Neural cell (in vitro differentiated cells): Measurements from ENCODE around the gene KLRD1. TPM values are rescaled to one million over a fixed set of nuclear protein-coding genes. Genes with fewer than 3 reads are reported as not detected.

Experiments used
- H2AFZ ChIP-seq: fragments of 200-600, 300-800 bp; sonication (generic), shearing (Covaris generic); 2 replicates; pipeline ENCODE4 v1.6.0; 2014; ENCODE audit warnings: low read depth, mild to moderate bottlenecking, antibody characterized with exemption, low read length, moderate library complexity
- H3F3A ChIP-seq: fragments of 200-600 bp; shearing (Covaris generic); 2 replicates; pipeline ENCODE4 v1.6.1; 2016; ENCODE audit warnings: mild to moderate bottlenecking, moderate library complexity, mixed read lengths, antibody characterized with exemption, low read length; ENCODE audit not compliant: insufficient read depth, poor library complexity, severe bottlenecking
- H3K27ac ChIP-seq: fragments of 200-600, 300-800 bp; sonication (generic), shearing (Covaris generic); 2 replicates; pipeline ENCODE4 v1.5.1; 2014; ENCODE audit warnings: mild to moderate bottlenecking, low read length, moderate library complexity
- H3K27me3 ChIP-seq: fragments of 300-800, 200-600 bp; sonication (generic), shearing (Covaris generic); 2 replicates; pipeline ENCODE4 v1.6.0; 2014; ENCODE audit warnings: mild to moderate bottlenecking, low read depth, low read length, moderate library complexity; ENCODE audit not compliant: insufficient read depth
- H3K36me3 ChIP-seq: fragments of 300-800, 200-600 bp; sonication (generic), shearing (Covaris generic); 2 replicates; pipeline ENCODE4 v1.5.1; 2014; ENCODE audit warnings: mild to moderate bottlenecking, antibody characterized with exemption, low read length, moderate library complexity; ENCODE audit not compliant: insufficient read depth
- H3K4me2 ChIP-seq: fragments of 300-800, 200-600 bp; sonication (generic), shearing (Covaris generic); 2 replicates; pipeline ENCODE4 v1.6.0; 2014; ENCODE audit warnings: mild to moderate bottlenecking, low read length
- H3K4me3 ChIP-seq: fragments of 300-800, 200-600 bp; sonication (generic), shearing (Covaris generic); 2 replicates; pipeline ENCODE4 v1.5.1; 2014; ENCODE audit warnings: mild to moderate bottlenecking, low read length, moderate library complexity
- H3K79me2 ChIP-seq: fragments of 200-600 bp; shearing (Covaris generic); replicated peaks from 2 replicates; pipeline ENCODE4 v1.6.0; 2014; ENCODE audit warnings: mild to moderate bottlenecking, low read length, moderate library complexity; ENCODE audit not compliant: insufficient read depth
- H3K9ac ChIP-seq: fragments of 300-800, 200-600 bp; sonication (generic), shearing (Covaris generic); 2 replicates; pipeline ENCODE4 v1.6.1; 2016; ENCODE audit warnings: mild to moderate bottlenecking, low read length, mixed read lengths
- H3K9me2 ChIP-seq: fragments of 200-600 bp; shearing (Covaris generic); 2 replicates; pipeline ENCODE4 v1.6.1; 2016; ENCODE audit warnings: mild to moderate bottlenecking, low read length, mixed read lengths; ENCODE audit not compliant: insufficient read depth
- H3K9me3 ChIP-seq: fragments of 200-600, 300-800 bp; sonication (generic), shearing (Covaris generic); 2 replicates; pipeline ENCODE4 v1.6.1; 2016; ENCODE audit warnings: mild to moderate bottlenecking, mixed run types, low read length, moderate library complexity, mixed read lengths
- H4K20me1 ChIP-seq: fragments of 200-600 bp; shearing (Covaris generic); 2 replicates; pipeline ENCODE4 v1.6.1; 2016; ENCODE audit warnings: mild to moderate bottlenecking, mixed run types; ENCODE audit not compliant: insufficient read depth
- CTCF ChIP-seq: fragments of 450-650 bp; IDR thresholded peaks from 2 replicates; pipeline ENCODE4 v1.5.1; 2014; ENCODE audit warnings: antibody characterized with exemption, mild to moderate bottlenecking, moderate library complexity; ENCODE audit not compliant: poor library complexity, severe bottlenecking
- EP300 ChIP-seq: fragments of 450-650 bp; conservative IDR thresholded peaks from 2 replicates; pipeline ENCODE4 v1.6.1; 2014; ENCODE audit warnings: antibody characterized with exemption, mild to moderate bottlenecking, moderate library complexity; ENCODE audit not compliant: poor library complexity, severe bottlenecking
- EZH2 ChIP-seq: fragments of 200-600, 300-800 bp; shearing (Covaris generic), sonication (generic); IDR thresholded peaks from 2 replicates; pipeline ENCODE4 v1.6.1; 2014; ENCODE audit warnings: antibody characterized with exemption, low read length, borderline replicate concordance, mild to moderate bottlenecking; ENCODE audit not compliant: insufficient read depth, poor library complexity, severe bottlenecking
- MXI1 ChIP-seq: fragments of 450-650 bp; conservative IDR thresholded peaks from 2 replicates; pipeline ENCODE4 v1.6.1; 2014; ENCODE audit warnings: antibody characterized with exemption, mild to moderate bottlenecking; ENCODE audit not compliant: poor library complexity, severe bottlenecking
- POLR2AphosphoS5 ChIP-seq: IDR thresholded peaks from 2 replicates; pipeline ENCODE4 v1.6.1; 2012
- RAD21 ChIP-seq: fragments of 450-650 bp; conservative IDR thresholded peaks from 2 replicates; pipeline ENCODE4 v1.6.1; 2014; ENCODE audit warnings: antibody characterized with exemption, mild to moderate bottlenecking, moderate library complexity
- REST ChIP-seq: IDR thresholded peaks from 2 replicates; pipeline ENCODE4 v1.6.1; 2012; ENCODE audit warnings: borderline replicate concordance
- SMC3 ChIP-seq: fragments of 450-650 bp; conservative IDR thresholded peaks from 2 replicates; pipeline ENCODE4 v1.6.1; 2014; ENCODE audit warnings: antibody characterized with exemption, mild to moderate bottlenecking, moderate library complexity; ENCODE audit not compliant: poor library complexity
- TAF1 ChIP-seq: IDR thresholded peaks from 2 replicates; pipeline ENCODE4 v1.6.1; 2012; ENCODE audit warnings: low read depth
- polyA plus RNA-seq: library from polyadenylated mRNA; depleted of rRNA; stranded (reverse); fragments of >200 nt; gene quantifications from 2 replicates; pipeline ENCODE4 v1.2.3, GENCODE V29; 2014

The KLRD1 gene
- polyA plus RNA-seq, 1 donor from 2014 or later: 0.52 TPM

DNA sequence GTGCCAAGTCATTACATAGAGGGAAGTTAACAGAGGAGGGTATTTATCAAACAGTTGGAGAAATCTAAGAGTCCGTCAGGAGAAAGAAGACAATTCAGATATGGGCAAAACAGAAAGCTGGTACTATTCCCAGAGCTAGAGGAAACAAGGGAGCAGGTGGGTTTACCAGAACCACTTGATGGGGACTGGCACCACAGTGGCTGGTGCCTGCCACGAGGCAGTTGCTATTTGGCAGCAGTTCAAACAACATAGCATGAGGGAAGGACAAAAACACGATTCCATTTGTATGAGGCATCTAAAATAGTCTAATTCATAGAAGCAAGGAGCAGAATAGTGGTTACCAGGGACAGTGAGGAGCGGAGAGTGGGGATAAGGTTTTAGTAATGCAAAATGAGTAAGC, 24.6 kb upstream of the KLRD1 start:
- TF ChIP-seq EZH2 (no peak), POLR2AphosphoS5 (no peak), MXI1 (no peak), EP300 (no peak), SMC3 (no peak), RAD21 (no peak), TAF1 (no peak), CTCF (no peak), REST (no peak)

GRCh38 chr12:10285919-10286318, 21.8 kb upstream of the KLRD1 start:
- Histone ChIP-seq H4K20me1 (no peaks in the 10 kb centered on the region), H3K36me3 (no peaks in the 10 kb centered on the region), H3K27me3 (no peaks in the 10 kb centered on the region), H3K9me3 (no peaks in the 10 kb centered on the region), H3K4me2 (no peak overlapping the region), H3K27ac (no peak overlapping the region), H3F3A (no peaks in the 10 kb centered on the region), H3K9me2 (no peaks in the 10 kb centered on the region), H3K79me2 (no peaks in the 10 kb centered on the region), H2AFZ (no peak overlapping the region), H3K4me3 (no peak overlapping the region), H3K9ac (no peak overlapping the region)
- no peak for TF ChIP-seq CTCF
- no peak for TF ChIP-seq TAF1
- no peak for TF ChIP-seq RAD21
- no peak for TF ChIP-seq MXI1
- no peak for TF ChIP-seq EZH2
- no peak for TF ChIP-seq EP300
- no peak for TF ChIP-seq REST
- no peak for TF ChIP-seq SMC3
- no peak for TF ChIP-seq POLR2AphosphoS5

More for the DNA sequence above, 24.6 kb upstream of the KLRD1 start:
- no peaks in the 10 kb centered on the region for H4K20me1 ChIP-seq
- no peak overlapping the region for H3K4me3 ChIP-seq
- no peaks in the 10 kb centered on the region for H3K79me2 ChIP-seq
- H2AFZ ChIP-seq: no peak overlapping the region
- no peaks in the 10 kb centered on the region for H3F3A ChIP-seq
- H3K27ac ChIP-seq: no peak overlapping the region
- H3K4me2 ChIP-seq: no peak overlapping the region
- no peaks in the 10 kb centered on the region for H3K9me2 ChIP-seq
- no peak overlapping the region for H3K9ac ChIP-seq
- H3K27me3 ChIP-seq: no peaks in the 10 kb centered on the region
- H3K36me3 ChIP-seq: no peaks in the 10 kb centered on the region
- H3K9me3 ChIP-seq: no peaks in the 10 kb centered on the region
